ENCODE results near the gene DYNC1H1. TPM values are rescaled to one million over a fixed set of nuclear protein-coding genes. Genes with fewer than 3 reads are reported as not detected.

The DYNC1H1 gene
- 100 to 1,000 TPM; 486 to 737 (median 718) TPM for total RNA-seq

GRCh38 chr14:101964297-101965180 lies at the start of gene DYNC1H1:
Gene DYNC1H1, plus strand, starts transcription at chr14:101964573. Its CDS starts 119 bp downstream, at chr14:101964692.
- in situ Hi-C loops (cut with MboI; ENCODE audit: low sequenced_read_pairs in 4 of 4): loop anchor here in 3 of 4 donors (5.0 to 25.0 kb wide), 4 partner anchors 130 to 350 kb away; partner anchors contain the start of genes ZNF839 (in 2 of the 3) and PPP2R5C (in 1 of the 3)
- peak within 1 kb of the TSS; percentile 80 to 99 (median 94) for H3K4me3 ChIP-seq
- ATAC-seq: peak; percentile 82 to 86
- H3K4me1 ChIP-seq: peaks cover 38% of the 10 kb centered on the region in 2 donors
- H3K9me3 ChIP-seq: no peaks in the 10 kb centered on the region
- TF ChIP-seq, protein P1, sequence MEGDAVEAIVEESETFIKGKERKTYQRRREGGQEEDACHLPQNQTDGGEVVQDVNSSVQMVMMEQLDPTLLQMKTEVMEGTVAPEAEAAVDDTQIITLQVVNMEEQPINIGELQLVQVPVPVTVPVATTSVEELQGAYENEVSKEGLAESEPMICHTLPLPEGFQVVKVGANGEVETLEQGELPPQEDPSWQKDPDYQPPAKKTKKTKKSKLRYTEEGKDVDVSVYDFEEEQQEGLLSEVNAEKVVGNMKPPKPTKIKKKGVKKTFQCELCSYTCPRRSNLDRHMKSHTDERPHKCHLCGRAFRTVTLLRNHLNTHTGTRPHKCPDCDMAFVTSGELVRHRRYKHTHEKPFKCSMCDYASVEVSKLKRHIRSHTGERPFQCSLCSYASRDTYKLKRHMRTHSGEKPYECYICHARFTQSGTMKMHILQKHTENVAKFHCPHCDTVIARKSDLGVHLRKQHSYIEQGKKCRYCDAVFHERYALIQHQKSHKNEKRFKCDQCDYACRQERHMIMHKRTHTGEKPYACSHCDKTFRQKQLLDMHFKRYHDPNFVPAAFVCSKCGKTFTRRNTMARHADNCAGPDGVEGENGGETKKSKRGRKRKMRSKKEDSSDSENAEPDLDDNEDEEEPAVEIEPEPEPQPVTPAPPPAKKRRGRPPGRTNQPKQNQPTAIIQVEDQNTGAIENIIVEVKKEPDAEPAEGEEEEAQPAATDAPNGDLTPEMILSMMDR (IDR thresholded peaks at IDR 0.05 in 4 of 5, conservative IDR thresholded peaks at IDR 0.05 in 1 of 5): no peak
- TF ChIP-seq POLR2A (IDR thresholded peaks at IDR 0.05): peak; percentile 99 to 100
- H3K27ac ChIP-seq: peak within 1 kb of the TSS; percentile 92 to 98 (median 94)
- intact Hi-C loops (cut with DNase I; ENCODE audit: low total_unique reads): loop anchor here (1.0 to 10.0 kb wide), 8 partner anchors 16 to 550 kb away; partner anchors contain the start of genes HSP90AA1, PPP2R5C and ZNF839
- peaks cover 0 to 4% of the 10 kb centered on the region in 2 donors for H3K36me3 ChIP-seq
- peak; percentile 82 to 92 for DNase-seq
- H3K27me3 ChIP-seq: no peaks in the 10 kb centered on the region

DNA sequence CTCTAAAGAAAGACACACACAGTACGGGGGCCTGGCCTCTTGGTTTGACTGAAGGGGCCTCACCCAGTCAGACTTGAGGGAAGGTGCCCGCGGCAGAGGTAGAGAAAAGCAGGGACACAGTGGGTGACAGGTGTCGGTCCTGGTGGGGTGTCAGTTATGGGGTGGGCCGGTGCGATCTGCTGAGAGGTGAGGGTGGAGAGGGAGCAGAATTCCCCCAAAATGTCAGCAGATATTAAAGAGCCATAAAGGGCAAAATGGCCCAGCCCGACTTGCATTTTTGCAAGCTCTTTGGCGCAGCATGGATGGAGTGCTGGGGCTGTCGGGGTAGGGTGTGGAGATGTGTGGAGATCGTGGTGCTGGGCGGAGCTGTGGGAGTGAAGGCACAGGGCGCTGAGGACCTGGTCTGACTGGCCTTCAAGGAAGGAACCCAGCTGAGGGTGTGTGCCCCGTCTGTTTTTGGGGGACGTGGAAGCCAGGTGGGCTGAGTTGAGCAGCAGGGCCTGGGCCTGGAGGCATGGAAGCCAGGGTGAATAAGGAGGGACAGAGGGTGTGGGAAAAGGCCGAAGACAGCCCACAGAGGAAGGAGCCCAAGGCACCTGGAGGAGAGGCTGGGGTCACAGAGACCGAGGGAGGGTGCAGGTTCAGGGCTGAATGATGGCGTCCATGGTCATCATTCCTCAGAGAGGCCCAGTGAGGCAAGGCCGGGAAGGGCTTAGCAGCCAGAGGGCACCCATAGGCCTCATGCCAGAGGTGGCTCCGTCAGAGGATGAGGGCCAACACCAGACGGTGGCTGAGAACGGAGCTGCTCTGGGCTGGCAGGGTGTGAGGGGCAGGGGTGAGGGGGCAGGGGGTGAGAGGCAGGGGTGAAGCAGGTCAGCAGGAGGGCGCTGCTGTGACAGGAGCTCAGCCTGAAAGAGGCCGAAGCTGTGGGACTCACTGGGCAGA lies 48.2 kb upstream of the DYNC1H1 start:
- no peak for ATAC-seq

GRCh38 chr14:101916816-101917412 lies 47.5 kb upstream of the DYNC1H1 start:
- no peaks in the 10 kb centered on the region for H3K4me1 ChIP-seq
- intact Hi-C loops (cut with DNase I; ENCODE audit: low total_unique reads): no loop called here
- DNase-seq (no peak), ATAC-seq (no peak)
- H3K27me3 ChIP-seq: no peaks in the 10 kb centered on the region
- peaks cover 0 to 40% of the 10 kb centered on the region in 2 donors for H3K36me3 ChIP-seq
- H3K9me3 ChIP-seq: no peaks in the 10 kb centered on the region
- in situ Hi-C loops (cut with MboI; ENCODE audit: low sequenced_read_pairs in 4 of 4): no loop called here
- no peak for TF ChIP-seq POLR2A (IDR thresholded peaks at IDR 0.05)
- H3K4me3 ChIP-seq: no peak overlapping the region
- no peak overlapping the region for H3K27ac ChIP-seq

More for the DNA sequence above, 48.2 kb upstream of the DYNC1H1 start:
- peaks cover 0 to 40% of the 10 kb centered on the region in 2 donors for H3K36me3 ChIP-seq
- no peak for DNase-seq
- no peaks in the 10 kb centered on the region for H3K27me3 ChIP-seq
- no peaks in the 10 kb centered on the region for H3K9me3 ChIP-seq
- no peaks in the 10 kb centered on the region for H3K4me1 ChIP-seq
- no peak overlapping the region for H3K27ac ChIP-seq
- TF ChIP-seq, protein P1 (IDR thresholded peaks at IDR 0.05 in 4 of 5, conservative IDR thresholded peaks at IDR 0.05 in 1 of 5): no peak
- no peak for TF ChIP-seq POLR2A (IDR thresholded peaks at IDR 0.05)
- intact Hi-C loops (cut with DNase I; ENCODE audit: low total_unique reads): no loop called here
- H3K4me3 ChIP-seq: no peak overlapping the region
- in situ Hi-C loops (cut with MboI; ENCODE audit: low sequenced_read_pairs in 4 of 4): no loop called here

- no peaks in the 10 kb centered on the region for H3K4me1 ChIP-seq
- TF ChIP-seq POLR2A (IDR thresholded peaks at IDR 0.05): no peak
- TF ChIP-seq, protein P1 (IDR thresholded peaks at IDR 0.05 in 4 of 5, conservative IDR thresholded peaks at IDR 0.05 in 1 of 5): no peak
- intact Hi-C loops (cut with DNase I; ENCODE audit: low total_unique reads) (no loop called here), in situ Hi-C loops (cut with MboI; ENCODE audit: low sequenced_read_pairs in 4 of 4) (no loop called here)
- no peak overlapping the region for H3K27ac ChIP-seq
- DNase-seq: no peak
- peaks cover 0 to 34% of the 10 kb centered on the region in 2 donors for H3K36me3 ChIP-seq
- no peaks in the 10 kb centered on the region for H3K27me3 ChIP-seq
- peak in 1 of 2 donors; percentile 23 for ATAC-seq
- H3K4me3 ChIP-seq: no peak overlapping the region
- H3K9me3 ChIP-seq: no peaks in the 10 kb centered on the region
Measured at GRCh38 chr14:101917413-101918017, 46.9 kb upstream of the DYNC1H1 start.
